Stimulated activated memory B cell treated with anti-CD40 and anti-IgM and Interleukin-4, amounts not matched to agents 10 μg/mL and 1 μg/mL and 100 μg/mL, for 72 hours (primary cell): ENCODE data around the gene RAB44.

Experiments
- ATAC-seq: fragments of 150-1000 bp; cut with Tn5 transposase; 2 replicates; pipeline ENCODE4 v1.10.0; 2021
- H3K27ac Mint-ChIP-seq: one replicate; pipeline ENCODE4 v1.8.0; 2022; ENCODE audit warnings: mild to moderate bottlenecking, mixed read lengths
- H3K27me3 Mint-ChIP-seq: one replicate; pipeline ENCODE4 v1.8.0; 2022; ENCODE audit warnings: mixed read lengths
- H3K36me3 Mint-ChIP-seq: one replicate; pipeline ENCODE4 v1.8.0; 2022; ENCODE audit warnings: mixed read lengths
- H3K4me1 Mint-ChIP-seq: one replicate; pipeline ENCODE4 v1.8.0; 2022; ENCODE audit warnings: mixed read lengths
- H3K4me3 Mint-ChIP-seq: one replicate; pipeline ENCODE4 v1.8.0; 2022; ENCODE audit warnings: mild to moderate bottlenecking, moderate library complexity, mixed read lengths
- H3K9me3 Mint-ChIP-seq: one replicate; pipeline ENCODE4 v1.8.0; 2022; ENCODE audit warnings: mixed read lengths

Gene RAB44

DNA sequence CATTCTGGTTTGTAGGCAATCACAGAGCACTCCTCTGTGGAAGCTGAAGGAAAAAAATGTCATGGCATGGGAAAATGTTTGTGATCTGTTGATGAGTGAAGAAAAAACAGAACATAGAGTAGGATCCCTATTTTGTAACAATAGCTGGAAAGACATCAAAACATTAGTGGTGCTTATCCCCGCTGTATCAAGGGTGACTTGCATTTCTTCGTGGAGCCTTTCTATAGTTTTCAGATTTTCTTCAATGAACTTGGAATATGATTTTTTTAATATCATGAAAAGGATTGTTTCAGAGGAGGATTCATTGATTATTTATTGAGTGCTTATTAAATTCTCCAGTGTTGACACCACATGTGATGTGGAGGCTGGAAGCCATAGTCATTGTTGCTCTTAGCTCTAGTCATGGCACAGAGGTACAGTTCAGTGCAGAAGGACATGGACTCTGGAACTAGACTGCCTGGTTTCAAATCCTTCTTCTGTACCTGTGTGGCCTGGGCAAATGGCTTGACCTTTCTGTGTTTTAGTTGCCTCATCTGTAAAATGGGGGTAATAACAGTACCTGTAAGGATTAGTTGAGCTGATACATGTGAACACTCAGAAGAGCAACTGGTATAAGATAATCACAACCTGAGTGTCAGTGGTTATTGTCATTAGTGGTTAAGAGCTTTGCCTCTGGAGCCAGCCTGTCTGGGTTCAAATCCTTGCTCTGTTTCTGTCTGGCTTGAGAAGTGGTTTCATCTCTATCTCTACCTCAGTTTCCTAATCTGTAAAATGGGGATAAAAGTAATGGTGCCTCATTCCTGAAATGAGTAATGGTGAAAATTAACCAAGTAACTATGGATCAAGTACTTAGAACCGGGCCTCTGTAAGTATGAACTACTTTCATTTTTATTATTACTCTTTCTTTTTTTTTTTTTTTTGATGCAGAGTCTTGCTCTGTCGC lies 33.9 kb upstream of the RAB44 start:
- Mint-ChIP-seq H3K4me1 (peaks cover 52% of the 10 kb centered on the region), H3K27me3 (peaks cover 10% of the 10 kb centered on the region), H3K36me3 (no peaks in the 10 kb centered on the region), H3K9me3 (no peaks in the 10 kb centered on the region), H3K27ac (peak overlapping the region; percentile 13), H3K4me3 (no peak overlapping the region)
- no peak for ATAC-seq

DNA sequence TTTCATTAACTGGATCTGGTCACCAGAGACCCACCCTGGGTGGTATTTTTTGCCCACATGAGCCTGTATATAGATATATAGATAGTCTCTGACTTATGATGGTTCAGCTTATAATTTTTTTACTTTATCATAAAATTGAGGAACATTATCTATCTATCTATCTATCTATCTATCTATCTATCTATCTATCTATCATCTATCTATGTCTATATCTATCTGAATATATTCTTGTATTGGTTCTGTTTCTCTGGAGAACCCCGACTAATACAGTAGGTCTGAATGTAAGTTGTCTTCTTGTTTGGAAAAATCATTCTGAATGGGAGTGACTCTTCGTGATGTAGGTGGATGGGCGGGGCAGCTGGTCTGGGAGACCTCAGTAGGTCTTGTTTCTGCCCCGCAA lies 32.4 kb upstream of the RAB44 start:
- Mint-ChIP-seq H3K9me3 (no peaks in the 10 kb centered on the region), H3K4me3 (no peak overlapping the region), H3K4me1 (peaks cover 52% of the 10 kb centered on the region), H3K36me3 (no peaks in the 10 kb centered on the region), H3K27ac (no peak overlapping the region), H3K27me3 (peaks cover under 1% of the 10 kb centered on the region)
- ATAC-seq, result no peak

DNA sequence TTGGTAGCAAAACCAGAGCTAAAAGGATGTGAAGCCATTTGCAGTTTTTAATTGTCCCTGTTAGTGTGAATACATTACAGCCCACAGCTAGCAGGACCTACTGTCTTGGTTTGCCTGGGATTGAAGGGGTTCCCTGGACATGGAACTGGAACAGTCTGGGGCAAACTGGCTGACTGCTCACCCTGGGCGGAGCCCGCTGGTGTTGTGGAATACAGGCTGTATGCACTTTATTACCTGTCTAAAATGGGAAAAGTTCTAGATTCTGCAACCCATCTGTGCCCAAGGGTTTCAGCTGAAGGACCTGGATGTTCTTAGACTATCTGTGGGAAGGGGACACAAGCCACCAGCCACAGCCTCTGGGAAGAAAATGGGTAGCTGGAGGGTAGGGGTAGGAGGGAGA lies 31.3 kb upstream of the RAB44 start:
- Mint-ChIP-seq H3K27me3 (no peaks in the 10 kb centered on the region), H3K9me3 (no peaks in the 10 kb centered on the region), H3K27ac (no peak overlapping the region), H3K36me3 (no peaks in the 10 kb centered on the region), H3K4me1 (peaks cover 52% of the 10 kb centered on the region), H3K4me3 (no peak overlapping the region)
- no peak for ATAC-seq

DNA sequence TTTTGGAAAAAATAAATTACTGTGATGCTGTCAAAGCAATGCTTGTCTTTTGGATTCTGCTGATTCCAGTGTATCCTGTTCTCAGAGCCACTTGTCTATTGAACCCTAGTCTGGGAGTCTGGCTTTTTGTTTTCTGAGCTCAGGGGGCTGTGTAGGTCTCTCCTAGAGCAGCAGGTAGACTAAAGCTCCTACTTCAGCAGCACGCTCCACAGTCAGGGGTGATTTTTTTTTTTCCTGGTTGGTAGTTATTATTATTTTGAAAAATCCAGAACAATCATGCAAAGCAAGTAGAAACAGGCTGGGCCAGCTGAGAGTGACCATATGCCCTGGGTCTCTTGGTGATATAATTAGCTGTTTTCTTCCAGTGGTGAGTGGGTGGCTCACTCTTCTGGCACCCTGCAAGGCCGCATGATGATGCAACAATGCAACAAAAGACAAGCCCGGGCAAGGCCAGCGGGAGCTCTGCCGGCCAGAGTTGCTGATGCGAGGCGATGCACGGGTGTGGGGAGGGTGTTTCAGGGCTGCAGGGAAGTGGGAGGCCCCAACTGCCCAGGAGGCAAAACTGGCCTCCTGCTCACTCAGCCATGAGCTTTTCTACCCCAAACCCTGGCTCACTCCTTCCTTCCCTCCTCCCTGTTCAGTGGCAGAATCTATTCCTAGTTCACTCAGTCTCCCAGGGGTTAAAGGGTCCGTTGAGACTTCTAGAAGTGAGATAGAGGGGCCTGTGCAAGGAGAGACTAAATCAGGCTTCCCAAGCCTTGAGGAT lies 30.6 kb upstream of the RAB44 start:
- H3K36me3 Mint-ChIP-seq, result no peaks in the 10 kb centered on the region
- no peaks in the 10 kb centered on the region for H3K27me3 Mint-ChIP-seq
- peak overlapping the region; percentile 66 for H3K27ac Mint-ChIP-seq
- no peaks in the 10 kb centered on the region for H3K9me3 Mint-ChIP-seq
- no peak overlapping the region for H3K4me3 Mint-ChIP-seq
- peak; percentile 70 for ATAC-seq
- peaks cover 51% of the 10 kb centered on the region for H3K4me1 Mint-ChIP-seq

DNA sequence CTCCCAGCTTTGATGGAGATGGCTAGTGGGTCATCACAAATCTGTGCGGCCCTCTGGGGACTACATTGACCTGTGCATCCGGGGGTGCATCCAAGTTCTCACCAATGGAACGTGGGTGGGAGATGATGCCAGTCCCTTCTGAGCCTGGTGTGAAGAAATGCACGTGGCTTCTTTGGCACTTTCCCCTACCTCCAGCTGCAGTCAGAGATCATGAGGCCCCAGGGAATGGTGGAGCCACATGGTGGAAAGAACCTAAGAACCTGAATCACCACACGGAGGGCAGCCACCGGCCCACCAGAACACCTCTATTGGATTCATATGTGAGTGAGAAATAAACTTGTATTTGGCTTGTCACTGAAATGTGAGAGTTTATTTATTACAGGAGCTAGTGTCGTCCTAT lies 29.0 kb upstream of the RAB44 start:
- H3K4me1 Mint-ChIP-seq, result peaks cover 35% of the 10 kb centered on the region
- H3K9me3 Mint-ChIP-seq, result no peaks in the 10 kb centered on the region
- H3K36me3 Mint-ChIP-seq, result no peaks in the 10 kb centered on the region
- no peak overlapping the region for H3K27ac Mint-ChIP-seq
- no peaks in the 10 kb centered on the region for H3K27me3 Mint-ChIP-seq
- ATAC-seq, result no peak
- H3K4me3 Mint-ChIP-seq, result no peak overlapping the region

DNA sequence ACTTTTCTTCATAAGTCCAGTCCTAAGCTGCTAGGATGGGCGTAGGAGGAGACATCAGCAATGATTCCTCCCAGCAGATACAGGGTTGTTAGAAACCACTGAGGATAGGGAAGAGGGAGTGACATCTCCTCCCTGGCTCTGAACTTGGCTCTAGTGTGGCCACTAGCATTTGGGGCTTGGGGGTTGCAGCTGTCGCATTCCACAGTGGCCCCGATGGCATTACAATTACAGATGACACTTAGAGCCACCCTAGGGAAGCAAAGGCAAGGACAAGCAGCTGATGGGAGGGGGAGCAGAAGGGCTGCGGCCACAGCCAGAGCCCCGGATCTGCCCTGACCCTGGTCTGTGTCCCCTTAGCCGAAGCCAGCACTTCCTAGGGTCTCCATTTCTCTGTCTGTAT lies 28.6 kb upstream of the RAB44 start:
- no peaks in the 10 kb centered on the region for H3K36me3 Mint-ChIP-seq
- H3K27me3 Mint-ChIP-seq, result no peaks in the 10 kb centered on the region

DNA sequence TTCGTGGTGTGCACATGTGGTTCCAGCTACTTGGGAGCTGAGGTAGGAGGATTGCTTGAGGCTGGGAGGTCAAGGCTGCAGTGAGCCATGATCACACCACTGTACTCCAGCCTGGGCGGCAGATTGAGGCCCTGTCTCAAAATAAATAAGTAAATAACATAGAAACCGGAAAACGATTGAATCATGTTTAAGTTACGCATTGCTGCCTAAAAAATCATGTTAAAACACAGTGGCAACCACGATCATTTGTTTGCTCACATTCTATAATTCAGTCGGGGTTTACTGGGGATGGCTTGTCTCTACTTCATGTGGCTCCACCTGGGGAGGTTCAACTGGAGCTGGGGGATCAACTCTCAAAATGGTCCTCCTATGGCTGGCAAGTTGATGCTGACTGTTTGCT lies 27.4 kb upstream of the RAB44 start:
- peaks cover 25% of the 10 kb centered on the region for H3K4me1 Mint-ChIP-seq
- ATAC-seq, result no peak
- no peaks in the 10 kb centered on the region for H3K9me3 Mint-ChIP-seq
- no peak overlapping the region for H3K27ac Mint-ChIP-seq
- H3K27me3 Mint-ChIP-seq, result no peaks in the 10 kb centered on the region
- H3K4me3 Mint-ChIP-seq, result no peak overlapping the region
- H3K36me3 Mint-ChIP-seq, result no peaks in the 10 kb centered on the region

More for the DNA sequence above, 28.6 kb upstream of the RAB44 start:
- no peak overlapping the region for H3K4me3 Mint-ChIP-seq
- H3K9me3 Mint-ChIP-seq, result no peaks in the 10 kb centered on the region
- no peak for ATAC-seq
- no peak overlapping the region for H3K27ac Mint-ChIP-seq
- peaks cover 35% of the 10 kb centered on the region for H3K4me1 Mint-ChIP-seq

DNA sequence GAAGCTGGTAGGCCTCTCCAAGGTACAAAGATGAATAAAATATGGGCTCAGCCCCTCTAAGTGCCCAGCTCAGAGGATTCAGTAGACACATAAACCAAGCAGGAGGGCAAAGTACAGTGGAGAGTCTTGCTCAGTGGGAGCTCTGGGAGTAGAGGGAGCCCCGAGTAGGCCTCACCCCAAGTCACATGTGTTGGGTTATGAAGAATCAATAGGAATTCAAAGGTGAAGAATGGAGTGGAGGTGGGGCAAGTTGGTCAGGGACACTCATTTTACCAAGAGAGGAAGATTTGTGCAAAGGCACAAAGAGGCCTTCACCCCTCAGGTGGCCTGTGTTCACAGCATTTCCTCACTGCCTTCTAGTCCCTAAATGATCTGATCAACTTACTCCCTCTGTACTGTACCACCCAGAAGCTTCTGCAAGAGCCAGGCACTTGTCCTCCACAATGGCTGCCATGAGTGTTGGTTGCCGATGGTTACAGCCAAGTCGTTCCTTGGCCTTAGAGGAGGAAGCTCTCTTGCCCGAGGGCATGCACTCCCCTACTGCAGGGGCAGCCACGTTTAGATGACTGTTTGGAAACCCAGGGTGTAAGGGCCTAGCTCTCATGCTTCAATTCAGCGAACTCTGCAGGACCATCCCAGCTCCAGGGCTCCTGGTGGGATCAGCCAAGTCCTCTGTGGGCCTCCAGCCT lies 25.8 kb upstream of the RAB44 start:
- Mint-ChIP-seq H3K4me3 (no peak overlapping the region), H3K4me1 (peaks cover 27% of the 10 kb centered on the region), H3K36me3 (no peaks in the 10 kb centered on the region), H3K27me3 (no peaks in the 10 kb centered on the region), H3K27ac (no peak overlapping the region), H3K9me3 (no peaks in the 10 kb centered on the region)
- no peak for ATAC-seq

DNA sequence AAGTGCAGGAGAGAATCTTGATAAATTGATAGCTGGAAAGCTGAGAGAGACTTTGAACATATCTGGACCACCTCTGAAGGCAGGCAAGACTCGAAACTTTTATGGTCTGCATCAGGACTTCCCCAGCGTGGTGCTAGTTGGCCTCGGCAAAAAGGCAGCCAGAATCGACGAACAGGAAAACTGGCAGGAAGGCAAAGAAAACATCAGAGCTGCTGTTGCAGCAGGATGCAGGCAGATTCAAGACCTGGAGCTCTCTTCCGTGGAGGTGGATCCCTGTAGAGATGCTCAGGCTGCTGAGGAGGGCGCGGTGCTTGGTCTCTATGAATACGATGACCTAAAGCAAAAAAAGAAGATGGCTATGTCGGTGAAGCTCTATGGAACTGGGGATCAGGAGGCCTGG lies 23.7 kb upstream of the RAB44 start:
- no peak overlapping the region for H3K27ac Mint-ChIP-seq
- no peak for ATAC-seq
- no peaks in the 10 kb centered on the region for H3K9me3 Mint-ChIP-seq
- H3K4me1 Mint-ChIP-seq, result peaks cover 32% of the 10 kb centered on the region
- H3K36me3 Mint-ChIP-seq, result peaks cover 4% of the 10 kb centered on the region
- no peak overlapping the region for H3K4me3 Mint-ChIP-seq
- H3K27me3 Mint-ChIP-seq, result no peaks in the 10 kb centered on the region

DNA sequence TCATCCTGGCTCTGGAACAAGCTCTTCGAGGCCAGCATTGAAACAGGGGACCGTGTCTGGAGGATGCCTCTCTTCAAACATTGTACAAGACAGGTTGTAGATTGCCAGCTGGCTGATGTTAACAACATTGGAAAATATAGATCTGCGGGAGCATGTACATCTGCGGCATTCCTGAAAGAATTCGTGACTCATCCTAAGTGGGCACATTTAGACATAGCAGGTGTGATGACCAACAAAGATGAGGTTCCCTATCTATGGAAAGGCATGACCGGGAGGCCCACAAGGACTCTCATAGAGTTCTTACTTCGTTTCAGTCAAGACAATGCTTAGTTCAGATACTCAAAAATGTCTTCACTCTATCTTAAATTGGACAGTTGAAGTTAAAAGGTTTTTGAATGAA lies 22.7 kb upstream of the RAB44 start:
- Mint-ChIP-seq H3K9me3 (no peaks in the 10 kb centered on the region), H3K27ac (no peak overlapping the region), H3K4me1 (peaks cover 34% of the 10 kb centered on the region), H3K36me3 (peaks cover 5% of the 10 kb centered on the region), H3K27me3 (no peaks in the 10 kb centered on the region), H3K4me3 (no peak overlapping the region)
- ATAC-seq, result no peak

DNA sequence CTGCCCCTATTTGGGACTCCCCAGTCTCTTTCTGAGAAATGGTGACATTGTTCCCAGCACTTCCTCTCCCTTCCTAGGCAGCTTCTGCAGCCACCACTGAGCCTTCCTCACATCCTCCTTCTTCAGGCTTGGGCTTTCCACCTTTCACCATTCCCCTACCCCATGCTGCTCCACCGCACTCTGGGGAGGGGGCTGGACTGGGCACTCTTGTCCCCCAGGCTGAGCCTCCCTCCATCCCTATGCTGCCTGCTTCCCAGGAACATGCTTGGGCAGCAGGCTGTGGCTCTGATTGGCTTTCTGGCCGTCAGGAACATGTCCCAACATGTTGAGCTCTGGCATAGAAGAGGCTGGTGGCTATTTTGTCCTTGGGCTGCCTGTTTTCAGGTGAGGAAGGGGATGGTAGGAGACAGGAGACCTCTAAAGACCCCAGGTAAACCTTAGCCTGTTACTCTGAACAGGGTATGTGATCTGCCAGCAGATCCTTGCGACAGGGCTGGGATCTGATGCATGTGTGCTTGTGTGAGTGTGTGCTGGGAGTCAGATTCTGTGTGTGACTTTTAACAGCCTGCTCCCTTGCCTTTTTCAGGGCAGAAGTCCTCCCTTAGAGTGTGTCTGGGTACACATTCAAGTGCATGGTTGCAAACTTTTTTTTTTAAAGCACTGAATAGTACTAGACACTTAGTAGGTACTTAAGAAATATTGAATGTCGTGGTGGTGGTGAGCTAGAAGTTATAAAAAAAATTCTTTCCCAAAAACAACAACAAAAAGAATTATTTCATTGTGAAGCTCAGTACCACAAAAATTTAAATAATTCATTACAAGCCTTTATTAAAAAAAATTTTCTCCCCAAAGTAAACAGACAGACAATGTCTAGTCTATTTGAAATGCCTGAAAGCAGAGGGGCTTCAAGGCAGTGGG lies 21.2 kb upstream of the RAB44 start:
- no peaks in the 10 kb centered on the region for H3K9me3 Mint-ChIP-seq
- no peak overlapping the region for H3K4me3 Mint-ChIP-seq
- ATAC-seq, result no peak
- H3K4me1 Mint-ChIP-seq, result peaks cover 45% of the 10 kb centered on the region
- no peaks in the 10 kb centered on the region for H3K27me3 Mint-ChIP-seq
- peaks cover 15% of the 10 kb centered on the region for H3K36me3 Mint-ChIP-seq
- peak overlapping the region; percentile 100 for H3K27ac Mint-ChIP-seq

DNA sequence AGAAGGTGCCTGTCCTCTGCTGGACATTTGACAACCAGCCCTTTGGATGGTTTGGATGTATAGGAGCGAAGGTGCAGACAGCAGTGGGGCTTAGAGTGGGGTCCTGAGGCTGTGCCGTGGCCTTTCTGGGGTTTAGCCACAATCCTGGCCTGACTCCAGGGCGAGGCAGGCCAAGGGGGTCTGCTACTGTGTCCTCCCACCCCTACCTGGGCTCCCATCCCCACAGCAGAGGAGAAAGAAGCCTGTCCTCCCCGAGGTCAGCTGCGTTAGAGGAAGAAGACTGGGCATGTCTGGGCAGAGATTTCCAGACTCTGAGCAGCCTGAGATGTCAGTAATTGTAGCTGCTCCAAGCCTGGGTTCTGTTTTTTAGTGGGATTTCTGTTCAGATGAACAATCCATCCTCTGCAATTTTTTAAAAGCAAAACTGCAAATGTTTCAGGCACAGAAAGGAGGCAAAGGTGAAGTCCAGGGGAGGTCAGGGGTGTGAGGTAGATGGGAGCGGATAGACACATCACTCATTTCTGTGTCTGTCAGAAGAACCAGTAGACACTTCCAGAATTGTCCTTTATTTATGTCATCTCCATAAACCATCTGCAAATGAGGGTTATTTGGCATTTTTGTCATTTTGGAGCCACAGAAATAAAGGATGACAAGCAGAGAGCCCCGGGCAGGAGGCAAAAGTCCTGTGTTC lies 20.4 kb upstream of the RAB44 start:
- Mint-ChIP-seq H3K36me3 (peaks cover 17% of the 10 kb centered on the region), H3K27ac (peak overlapping the region; percentile 100), H3K4me1 (peaks cover 53% of the 10 kb centered on the region), H3K27me3 (no peaks in the 10 kb centered on the region), H3K9me3 (no peaks in the 10 kb centered on the region), H3K4me3 (peak overlapping the region; percentile 20)
- no peak for ATAC-seq

DNA sequence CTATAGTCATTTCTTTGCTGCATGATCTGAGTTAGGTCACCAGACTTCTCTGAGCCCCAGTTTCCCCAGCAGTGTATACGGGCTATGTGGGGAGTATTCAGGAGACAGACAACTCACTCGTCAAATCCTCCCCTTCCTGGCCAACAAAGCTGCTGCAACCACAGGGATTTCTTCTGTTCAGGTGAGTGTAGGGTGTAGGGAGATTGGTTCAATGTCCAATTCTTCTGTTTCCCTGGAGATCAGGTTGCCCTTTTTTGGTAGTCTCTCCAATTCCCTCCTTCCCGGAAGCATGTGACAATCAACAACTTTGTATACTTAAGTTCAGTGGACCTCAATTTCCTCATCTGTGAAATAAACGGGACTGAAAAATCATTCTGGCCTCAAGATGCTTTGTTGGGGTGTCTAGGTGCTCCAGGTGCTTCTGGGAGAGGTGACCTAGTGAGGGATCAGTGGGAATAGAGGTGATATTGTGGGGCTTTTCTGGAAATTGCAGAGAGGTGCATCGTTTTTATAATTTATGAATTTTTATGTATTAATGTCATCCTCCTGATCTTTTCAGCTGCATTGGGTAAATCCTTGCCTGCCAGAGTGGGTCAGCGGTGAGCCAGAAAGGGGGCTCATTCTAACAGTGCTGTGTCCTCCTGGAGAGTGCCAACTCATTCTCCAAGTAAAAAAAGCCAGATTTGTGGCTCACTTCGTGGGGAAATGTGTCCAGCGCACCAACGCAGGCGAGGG lies 19.7 kb upstream of the RAB44 start:
- peak overlapping the region; percentile 100 for H3K27ac Mint-ChIP-seq
- no peaks in the 10 kb centered on the region for H3K27me3 Mint-ChIP-seq
- ATAC-seq, result no peak
- H3K4me3 Mint-ChIP-seq, result peak overlapping the region; percentile 96
- H3K4me1 Mint-ChIP-seq, result peaks cover 61% of the 10 kb centered on the region
- H3K36me3 Mint-ChIP-seq, result peaks cover 17% of the 10 kb centered on the region
- H3K9me3 Mint-ChIP-seq, result no peaks in the 10 kb centered on the region
